GM12865 (cell line): Measurements from ENCODE around the gene SLC66A2.
"Not testable (repeated sequence)": the region's sequence is repeated elsewhere in the genome, so short reads cannot be mapped to it uniquely, and the experiment has no call there.

Experiments used
- DNase-seq: peaks from one replicate; pipeline ENCODE4 v3.0.0; 2010; ENCODE audit warnings: low read depth
- H3K4me3 ChIP-seq: 2 replicates; pipeline ENCODE4 v1.5.1; 2011; ENCODE audit warnings: mild to moderate bottlenecking, low read depth, low read length, control low read depth
- TF ChIP-seq, protein P1 (sequence below): IDR thresholded peaks from 2 replicates; pipeline ENCODE4 v1.5.1; 2011; ENCODE audit warnings: low read length, control low read depth, low read depth, inconsistent platforms; ENCODE audit not compliant: insufficient read depth; ENCODE audit errors: missing control alignments

SLC66A2 gene

DNA sequence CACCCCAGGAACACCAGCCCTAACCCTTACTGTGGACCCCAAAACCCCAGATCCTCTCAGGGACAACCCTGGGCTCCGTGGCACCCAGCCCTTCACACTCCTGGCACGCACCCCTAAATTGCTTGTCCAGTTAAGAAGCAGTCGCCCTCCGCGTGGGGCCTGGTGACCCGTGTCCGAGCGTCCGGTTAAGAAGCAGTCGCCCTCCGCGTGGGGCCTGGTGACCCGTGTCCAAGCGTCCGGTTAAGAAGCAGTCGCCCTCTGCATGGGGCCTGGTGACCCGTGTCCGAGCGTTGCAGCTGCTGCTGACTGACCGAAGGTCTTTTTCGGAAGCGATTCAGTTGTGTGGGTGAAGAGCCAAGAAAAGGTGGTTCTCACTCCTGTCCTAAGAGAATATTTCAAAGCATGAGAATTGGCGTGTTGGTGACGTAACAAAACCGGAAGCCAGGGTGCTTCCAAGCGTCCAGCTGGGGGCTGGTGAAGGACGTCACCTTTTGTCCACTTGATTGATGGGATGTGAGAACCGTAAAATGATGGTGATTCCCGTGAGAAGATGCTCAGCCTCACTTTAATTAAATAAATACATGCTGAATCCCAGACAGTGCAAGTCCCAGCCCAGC, 83.2 kb downstream of the SLC66A2 start:
- H3K4me3 ChIP-seq: no peak overlapping the region
- TF ChIP-seq, protein P1, sequence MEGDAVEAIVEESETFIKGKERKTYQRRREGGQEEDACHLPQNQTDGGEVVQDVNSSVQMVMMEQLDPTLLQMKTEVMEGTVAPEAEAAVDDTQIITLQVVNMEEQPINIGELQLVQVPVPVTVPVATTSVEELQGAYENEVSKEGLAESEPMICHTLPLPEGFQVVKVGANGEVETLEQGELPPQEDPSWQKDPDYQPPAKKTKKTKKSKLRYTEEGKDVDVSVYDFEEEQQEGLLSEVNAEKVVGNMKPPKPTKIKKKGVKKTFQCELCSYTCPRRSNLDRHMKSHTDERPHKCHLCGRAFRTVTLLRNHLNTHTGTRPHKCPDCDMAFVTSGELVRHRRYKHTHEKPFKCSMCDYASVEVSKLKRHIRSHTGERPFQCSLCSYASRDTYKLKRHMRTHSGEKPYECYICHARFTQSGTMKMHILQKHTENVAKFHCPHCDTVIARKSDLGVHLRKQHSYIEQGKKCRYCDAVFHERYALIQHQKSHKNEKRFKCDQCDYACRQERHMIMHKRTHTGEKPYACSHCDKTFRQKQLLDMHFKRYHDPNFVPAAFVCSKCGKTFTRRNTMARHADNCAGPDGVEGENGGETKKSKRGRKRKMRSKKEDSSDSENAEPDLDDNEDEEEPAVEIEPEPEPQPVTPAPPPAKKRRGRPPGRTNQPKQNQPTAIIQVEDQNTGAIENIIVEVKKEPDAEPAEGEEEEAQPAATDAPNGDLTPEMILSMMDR: no peak
- no peak for DNase-seq

DNA sequence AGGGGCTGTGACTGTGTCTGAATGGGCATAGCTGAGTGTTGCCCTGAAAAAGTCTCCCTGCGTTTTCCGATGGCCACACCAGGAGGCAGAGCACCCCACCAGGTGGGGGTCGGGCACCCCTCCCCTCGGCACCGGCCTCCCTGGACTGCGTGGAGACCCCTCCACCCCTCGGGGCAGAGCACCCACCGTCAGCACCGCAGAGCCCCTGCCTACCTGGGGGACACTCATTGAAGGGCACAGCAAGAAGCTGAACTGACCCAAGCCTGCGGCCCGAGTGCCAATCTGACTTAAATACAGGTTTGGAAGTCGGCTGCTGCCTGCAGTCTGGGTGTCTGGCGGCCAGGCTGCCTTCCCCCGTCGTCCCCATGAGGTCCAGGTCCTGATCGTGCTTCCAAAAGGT, 83.8 kb downstream of the SLC66A2 start:
- H3K4me3 ChIP-seq: no peak overlapping the region
- no peak for DNase-seq
- TF ChIP-seq, protein P1: no peak

DNA sequence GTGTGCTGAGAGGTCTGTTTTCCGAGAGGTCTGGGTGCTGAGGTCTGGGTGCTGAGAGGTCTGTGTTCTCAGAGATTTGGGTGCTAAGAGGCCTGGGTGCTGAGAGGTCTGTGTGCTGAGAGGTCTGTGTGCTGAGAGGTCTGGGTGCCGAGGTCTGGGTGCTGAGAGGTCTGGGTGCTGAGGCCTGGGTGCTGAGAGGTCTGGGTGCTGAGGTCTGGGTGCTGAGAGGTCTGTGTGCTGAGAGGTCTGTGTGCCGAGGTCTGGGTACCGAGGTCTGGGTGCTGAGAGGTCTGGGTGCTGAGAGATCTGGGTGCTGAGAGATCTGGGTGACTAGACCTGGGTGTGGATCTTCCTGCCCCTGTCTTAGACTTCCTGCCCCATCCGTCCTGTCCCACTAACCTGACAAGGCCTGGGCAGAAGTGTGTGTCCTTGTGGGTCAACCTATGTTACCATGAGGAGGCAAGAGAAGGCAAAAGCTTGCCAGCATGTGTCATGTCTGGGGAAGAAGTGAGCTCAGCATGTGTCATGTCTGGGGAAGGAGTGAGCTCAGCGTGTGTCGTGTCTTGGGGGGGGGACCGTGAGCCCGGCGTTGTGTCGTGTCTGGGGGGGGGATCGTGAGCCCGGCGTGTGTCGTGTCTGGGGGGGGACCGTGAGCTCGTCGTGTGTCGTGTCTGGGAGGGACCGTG, 84.4 kb downstream of the SLC66A2 start:
- TF ChIP-seq, protein P1: no peak
- DNase-seq: no peak

DNA sequence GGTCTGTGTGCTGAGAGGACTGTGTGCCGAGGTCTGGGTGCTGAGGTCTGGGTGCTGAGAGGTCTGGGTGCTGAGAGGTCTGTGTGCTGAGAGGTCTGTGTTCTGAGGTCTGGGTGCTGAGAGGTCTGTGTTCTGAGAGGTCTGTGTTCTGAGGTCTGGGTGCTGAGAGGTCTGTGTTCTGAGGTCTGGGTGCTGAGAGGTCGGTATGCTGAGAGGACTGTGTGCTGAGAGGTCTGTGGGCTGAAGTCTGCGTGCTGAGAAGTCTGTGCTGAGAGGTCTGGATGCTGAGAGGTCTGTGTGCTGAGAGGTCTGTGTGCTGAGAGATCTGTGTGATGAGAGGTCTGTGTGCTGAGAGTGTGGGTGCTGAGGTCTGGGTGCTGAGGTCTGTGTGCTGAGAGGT, 85.5 kb downstream of the SLC66A2 start:
- not testable (repeated sequence) for H3K4me3 ChIP-seq, DNase-seq

More for the DNA sequence above, 84.4 kb downstream of the SLC66A2 start:
- H3K4me3 ChIP-seq: no peak overlapping the region

DNA sequence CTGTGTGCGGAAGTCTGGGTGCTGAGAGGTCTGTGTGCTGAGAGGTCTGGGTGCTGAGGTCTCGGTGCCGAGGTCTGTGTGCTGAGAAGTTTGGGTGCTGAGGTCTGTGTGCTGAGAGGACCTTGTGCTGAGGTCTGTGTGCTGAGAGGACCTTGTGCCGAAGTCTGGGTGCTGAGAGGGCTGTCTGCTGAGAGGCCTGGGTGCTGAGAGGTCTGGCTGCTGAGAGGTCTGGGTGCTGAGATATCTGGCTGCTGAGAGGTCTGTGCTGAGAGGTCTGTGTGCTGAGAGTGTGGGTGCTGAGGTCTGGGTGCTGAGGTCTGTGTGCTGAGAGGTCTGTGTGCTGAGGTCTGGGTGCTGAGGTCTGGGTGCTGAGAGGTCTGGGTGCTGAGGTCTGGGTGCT, 86.5 kb downstream of the SLC66A2 start:
- not testable (repeated sequence) for DNase-seq

DNA sequence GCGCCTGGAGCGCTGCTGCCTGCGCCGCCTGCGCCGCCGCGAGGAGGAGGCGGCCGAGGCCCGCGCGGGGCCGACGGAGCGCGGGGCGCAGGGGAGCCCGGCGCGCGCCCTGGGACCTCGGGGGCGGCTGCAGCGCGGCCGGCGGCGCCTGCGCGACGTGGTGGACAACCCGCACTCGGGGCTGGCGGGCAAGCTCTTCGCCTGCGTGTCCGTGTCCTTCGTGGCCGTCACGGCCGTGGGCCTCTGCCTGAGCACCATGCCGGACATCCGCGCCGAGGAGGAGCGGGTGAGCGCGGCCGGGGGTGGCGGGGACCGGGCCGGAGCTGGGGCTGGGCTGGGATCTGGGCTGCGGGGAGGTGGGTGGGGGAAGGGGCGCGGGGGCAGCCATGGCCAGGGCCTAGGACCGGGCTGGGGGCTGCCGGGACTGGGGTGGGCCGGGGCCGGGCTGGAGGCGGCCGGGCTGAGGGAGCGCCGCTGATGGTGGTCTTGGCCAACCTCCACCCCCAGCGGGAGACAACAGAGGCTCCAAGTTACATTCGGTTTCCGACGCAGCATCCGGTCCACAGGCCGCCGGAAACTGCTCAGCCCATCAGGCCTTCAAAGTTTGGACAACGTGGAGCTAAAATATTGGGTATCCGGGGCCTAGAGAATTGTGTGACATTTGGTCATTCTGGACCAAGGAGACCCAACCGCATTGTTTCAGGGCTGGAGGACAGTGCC, 87.3 kb downstream of the SLC66A2 start:
- no peak for DNase-seq
- no peak overlapping the region for H3K4me3 ChIP-seq
- TF ChIP-seq, protein P1: no peak

More for the DNA sequence above, 86.5 kb downstream of the SLC66A2 start:
- not testable (repeated sequence) for H3K4me3 ChIP-seq

DNA sequence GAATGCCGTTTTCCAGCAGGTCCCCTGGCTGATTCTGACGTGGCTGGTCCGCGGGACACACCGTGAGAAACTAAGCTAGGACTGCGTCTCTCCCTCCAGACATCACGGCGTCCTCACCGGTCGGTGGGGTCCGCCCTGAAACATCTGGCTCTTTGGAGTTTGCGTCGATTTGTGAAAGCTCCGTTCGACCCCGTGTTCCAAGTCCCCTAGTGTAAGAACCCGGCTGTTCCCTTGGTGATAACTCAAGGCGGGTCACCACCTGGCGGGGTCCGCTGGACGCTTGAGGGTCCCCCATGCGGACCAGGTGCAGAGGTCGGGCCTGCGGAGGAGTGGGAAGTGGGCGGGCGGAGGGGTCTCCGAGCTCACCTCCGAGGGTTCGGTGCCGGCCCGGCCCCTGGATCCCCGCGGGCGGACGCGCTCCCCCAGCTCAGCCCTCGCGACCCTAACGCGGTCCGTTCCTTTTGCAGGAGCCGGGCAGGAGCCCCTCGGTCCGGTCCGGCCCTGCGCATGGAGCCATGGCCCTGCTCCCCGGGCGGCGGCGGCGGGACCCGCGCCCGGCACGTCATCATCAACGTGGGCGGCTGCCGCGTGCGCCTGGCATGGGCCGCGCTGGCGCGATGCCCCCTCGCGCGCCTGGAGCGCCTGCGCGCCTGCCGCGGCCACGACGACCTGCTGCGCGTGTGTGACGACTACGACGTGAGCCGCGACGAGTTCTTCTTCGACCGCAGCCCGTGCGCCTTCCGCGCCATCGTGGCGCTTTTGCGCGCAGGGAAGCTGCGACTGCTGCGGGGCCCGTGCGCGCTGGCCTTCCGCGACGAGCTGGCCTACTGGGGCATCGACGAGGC, 88.1 kb downstream of the SLC66A2 start:
- TF ChIP-seq, protein P1: no peak
- DNase-seq: no peak
- no peak overlapping the region for H3K4me3 ChIP-seq
